C1 segment of cervical spinal cord (tissue), 14 donors: ENCODE measurements around the gene KCNK4.
A peak's percentile ranks its signal among the peaks of the same experiment; 100 is the strongest.

Experiments
- DNase-seq, 14 donors: peaks; one replicate each; lab custom pipeline; 2025; lab: John Stamatoyannopoulos, UW

Gene KCNK4

DNA sequence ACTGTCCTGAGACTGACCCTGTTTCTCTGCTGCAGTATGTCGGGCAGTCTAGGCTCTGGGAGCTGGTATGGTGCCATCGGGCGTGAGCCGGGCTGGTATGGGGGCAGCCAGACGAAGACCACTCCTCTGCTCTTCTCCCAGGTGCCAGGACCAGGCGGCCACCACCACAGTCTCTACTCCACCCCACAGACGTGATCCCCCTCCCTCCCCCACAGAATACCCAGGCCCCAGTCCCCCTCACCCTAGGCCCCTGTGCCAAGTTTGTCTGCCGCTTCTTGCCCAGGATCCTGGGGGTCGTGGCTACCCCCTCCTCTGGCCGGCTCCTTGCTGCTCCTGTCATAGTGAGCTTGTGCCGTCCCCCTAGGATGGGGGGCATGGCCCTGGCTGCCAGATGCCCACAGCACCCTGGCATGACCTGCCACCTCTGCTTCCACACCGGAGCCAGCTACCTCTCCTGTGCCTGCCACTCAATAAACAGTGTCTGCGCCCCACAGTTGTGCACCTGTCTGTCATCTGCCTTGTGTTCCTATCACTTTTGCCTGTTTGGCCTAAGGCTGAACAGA, 2.0 kb upstream of the KCNK4 start:
- DNase-seq: no peak

DNA sequence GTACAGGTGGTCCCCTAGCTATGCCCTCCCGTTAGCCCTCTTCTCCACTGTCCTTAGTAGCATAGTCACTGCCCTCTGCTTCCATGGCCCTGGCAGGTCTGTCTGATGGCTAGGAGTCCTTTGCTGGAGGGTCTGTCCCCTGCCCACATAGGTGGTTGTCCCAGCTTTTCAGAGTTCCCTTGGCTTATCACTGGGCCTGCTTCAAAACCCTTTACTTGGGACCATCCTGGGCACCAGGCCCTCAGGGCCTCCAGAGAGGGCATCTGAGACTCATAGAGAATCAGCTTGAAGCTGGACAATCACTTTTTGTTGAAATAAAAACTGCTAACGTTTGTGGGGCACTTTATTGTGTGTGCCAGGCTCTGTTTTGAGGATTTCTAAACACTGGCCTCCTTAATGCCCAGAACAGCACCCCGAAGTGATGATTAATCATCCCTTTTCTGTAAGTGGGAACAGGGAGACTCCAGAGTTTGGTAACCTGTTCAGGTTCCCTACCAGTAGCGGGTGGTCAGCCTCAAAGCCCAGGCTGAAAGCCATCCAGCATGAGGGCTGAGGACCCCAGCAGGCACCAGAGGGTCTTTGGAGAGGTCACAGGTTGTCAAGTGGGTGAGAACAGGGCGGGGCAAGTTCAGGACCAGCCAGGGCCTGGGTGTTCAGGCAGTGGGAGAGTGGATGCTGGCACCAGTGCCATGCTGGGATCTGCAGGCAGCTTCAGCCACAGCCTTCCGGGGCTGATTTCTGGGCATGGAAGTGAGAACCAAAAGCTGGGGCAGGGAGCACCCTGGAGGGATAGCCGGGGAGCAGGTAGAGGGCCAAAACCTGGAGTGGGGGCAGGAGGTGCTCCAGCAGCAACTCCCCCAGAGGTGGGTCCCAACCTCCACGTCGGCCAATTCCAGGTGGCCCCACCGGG, 495 bp upstream of the KCNK4 start:
- no peak for DNase-seq

DNA sequence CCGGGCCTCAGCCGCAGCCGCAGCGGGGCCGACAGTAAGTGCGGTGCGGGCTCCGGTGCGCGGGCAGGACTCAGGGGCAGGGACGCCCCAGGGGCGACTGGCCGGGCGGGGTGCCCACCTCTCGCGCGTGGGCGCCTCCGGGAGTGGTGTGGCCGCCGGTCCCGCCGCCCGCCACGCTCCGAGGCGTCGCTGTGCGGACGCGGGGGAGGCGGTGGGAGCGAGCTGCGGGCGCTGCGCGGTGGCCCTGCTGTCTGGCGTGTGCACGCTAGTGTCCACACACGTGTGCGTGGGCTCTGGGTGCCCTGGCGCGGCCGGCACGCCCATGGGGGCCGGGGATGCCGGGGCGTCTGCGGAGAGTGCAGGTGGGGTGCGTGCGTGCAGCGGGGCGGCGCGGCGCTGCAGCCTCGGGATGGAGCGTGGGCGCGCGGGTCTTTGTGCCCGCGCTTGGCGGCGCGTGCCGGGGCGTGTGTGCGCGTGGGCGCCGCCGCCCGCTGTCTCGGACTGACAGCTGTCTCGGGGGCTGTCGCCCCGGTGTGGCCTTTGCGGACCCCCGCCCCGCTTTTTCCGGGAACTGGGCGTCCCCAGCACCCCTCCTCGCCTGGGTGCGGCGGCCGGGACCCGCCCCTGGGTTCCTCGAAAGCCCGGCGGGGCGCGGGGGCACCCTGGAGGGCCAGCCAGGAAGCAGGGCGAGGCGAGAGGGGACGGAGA, 804 bp downstream of the KCNK4 start:
- DNase-seq: peak in 2 of 14 donors; percentile 13 to 36

DNA sequence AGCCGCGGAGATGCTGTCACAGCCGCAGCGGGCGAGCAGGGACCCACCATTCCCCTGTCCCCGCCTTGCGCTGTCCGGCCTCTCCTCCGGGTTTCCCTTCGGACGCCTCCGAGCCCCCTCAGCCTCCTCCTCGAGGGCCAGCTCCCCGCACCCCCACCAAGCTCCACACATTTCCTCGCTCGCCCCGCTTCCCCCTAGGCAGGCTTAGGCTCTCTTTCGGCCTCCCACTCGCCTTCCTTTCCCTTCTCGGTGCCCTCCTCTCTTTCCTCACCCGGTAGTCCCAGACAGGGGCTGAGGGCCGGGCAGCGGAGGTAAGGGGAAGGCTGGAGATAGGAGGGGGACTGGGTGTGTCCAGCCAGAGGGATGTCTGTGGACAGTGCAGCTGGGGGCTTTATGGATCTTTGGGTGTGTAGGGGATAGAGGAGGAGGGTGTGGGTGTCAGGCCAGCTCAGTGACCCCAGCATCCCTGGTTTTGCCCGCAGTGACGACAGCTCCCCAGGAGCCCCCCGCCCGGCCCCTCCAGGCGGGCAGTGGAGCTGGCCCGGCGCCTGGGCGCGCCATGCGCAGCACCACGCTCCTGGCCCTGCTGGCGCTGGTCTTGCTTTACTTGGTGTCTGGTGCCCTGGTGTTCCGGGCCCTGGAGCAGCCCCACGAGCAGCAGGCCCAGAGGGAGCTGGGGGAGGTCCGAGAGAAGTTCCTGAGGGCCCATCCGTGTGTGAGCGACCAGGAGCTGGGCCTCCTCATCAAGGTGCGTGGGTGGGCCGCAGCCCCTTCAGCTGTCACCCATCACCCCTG, 1.6 kb downstream of the KCNK4 start:
- DNase-seq: no peak

DNA sequence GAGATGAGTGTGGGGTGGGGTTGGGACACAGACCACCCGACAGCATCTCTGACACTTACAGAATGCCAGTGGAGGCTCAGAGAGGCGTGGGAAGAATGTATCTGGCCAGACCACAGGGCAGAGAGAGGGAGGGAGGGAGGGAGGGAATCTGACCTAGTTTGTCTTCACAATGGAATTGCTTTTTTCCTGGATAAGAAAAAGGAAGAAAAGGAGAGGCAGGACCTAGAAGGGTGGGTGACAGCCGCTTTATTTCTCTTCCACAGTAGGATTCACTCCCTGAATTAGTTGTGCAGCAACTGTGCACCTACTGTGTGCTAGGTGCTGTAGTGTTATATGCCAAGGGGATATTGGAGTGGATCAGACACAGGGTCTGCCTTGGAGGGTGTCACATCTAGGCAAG, 3.7 kb downstream of the KCNK4 start:
- DNase-seq: peak in 1 of 14 donors; percentile 54

DNA sequence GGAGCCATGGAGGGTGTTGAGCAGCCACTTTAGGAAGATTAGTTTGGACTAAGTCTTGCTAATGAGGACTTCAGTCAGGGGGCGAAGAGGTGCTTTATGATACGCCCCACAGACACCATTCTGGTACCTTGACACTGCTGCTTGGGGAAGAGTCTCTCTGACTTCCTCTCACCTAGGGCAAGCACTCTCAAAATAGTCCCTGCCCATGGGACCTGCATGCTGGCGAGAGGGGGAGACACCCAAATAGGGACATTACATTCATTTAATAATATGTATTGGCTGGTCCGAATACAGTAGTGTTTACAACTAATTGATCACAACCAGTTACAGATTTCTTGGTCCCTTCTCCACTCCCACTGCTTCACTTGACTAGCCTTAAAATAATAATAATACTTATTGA, 4.7 kb downstream of the KCNK4 start:
- DNase-seq: no peak

DNA sequence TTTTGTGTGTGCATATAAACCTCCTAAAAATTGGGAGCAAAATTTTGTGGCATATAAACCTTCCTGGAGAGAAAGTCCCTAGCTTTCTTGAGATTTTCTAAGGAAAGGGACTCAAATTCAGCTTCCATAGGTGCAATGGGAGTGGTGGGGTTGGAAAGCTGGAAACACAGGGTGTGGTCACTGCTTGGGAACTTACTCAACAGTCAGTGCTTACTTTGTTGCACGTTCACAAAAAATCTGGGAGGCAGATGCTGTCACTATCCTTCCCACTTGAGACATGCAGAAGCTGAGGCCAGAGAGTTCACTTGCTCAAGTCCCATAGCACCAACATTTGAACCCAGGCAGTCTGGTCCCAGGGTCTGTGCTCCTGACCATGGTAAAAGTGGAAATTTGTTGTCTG, 5.1 kb downstream of the KCNK4 start:
- no peak for DNase-seq

DNA sequence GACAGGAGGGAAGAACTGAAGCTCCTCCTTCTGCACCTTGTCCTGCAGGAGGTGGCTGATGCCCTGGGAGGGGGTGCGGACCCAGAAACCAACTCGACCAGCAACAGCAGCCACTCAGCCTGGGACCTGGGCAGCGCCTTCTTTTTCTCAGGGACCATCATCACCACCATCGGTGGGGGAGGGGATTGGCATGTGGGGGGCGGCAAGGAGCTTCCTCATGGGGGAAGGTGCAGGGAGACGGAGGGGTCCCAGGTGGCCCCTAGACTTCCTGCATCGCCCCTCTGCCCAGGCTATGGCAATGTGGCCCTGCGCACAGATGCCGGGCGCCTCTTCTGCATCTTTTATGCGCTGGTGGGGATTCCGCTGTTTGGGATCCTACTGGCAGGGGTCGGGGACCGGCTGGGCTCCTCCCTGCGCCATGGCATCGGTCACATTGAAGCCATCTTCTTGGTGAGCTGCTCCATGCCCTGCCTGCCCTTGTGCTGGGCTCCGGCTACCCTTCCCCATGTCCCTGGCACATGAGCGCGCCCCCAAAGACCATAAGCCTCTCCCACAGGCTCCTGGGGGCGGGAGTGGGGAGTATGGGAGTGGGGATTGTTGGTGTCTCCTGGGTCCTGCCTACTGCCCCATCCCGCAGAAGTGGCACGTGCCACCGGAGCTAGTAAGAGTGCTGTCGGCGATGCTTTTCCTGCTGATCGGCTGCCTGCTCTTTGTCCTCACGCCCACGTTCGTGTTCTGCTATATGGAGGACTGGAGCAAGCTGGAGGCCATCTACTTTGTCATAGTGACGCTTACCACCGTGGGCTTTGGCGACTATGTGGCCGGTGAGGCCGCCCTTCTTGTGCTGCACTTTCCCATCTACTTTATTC, 6.0 kb downstream of the KCNK4 start:
- no peak for DNase-seq

DNA sequence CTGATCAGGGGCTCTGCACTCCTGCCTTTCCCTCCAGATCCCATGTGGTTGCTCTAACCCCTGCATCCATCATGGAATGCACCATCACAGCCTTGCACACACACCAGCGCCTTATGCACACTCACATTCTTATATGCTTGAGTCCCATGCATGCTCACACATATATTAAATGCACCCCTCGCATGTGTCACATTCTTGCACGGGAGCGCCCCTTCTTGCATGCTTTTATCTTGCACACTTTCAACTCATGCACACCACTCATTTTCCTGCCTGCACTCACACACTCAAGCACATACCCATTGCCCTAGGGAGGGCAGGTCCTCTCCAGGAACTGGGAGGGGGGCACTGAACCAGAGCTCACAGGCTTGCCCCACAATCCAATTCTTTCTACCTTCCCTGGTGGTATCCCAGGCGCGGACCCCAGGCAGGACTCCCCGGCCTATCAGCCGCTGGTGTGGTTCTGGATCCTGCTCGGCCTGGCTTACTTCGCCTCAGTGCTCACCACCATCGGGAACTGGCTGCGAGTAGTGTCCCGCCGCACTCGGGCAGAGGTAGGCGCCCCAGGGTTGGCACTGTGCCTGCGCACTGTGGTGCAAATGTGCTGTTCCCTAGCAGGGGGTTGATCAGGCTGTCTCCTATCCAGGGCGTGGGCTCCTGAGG, 6.7 kb downstream of the KCNK4 start:
- DNase-seq: no peak

DNA sequence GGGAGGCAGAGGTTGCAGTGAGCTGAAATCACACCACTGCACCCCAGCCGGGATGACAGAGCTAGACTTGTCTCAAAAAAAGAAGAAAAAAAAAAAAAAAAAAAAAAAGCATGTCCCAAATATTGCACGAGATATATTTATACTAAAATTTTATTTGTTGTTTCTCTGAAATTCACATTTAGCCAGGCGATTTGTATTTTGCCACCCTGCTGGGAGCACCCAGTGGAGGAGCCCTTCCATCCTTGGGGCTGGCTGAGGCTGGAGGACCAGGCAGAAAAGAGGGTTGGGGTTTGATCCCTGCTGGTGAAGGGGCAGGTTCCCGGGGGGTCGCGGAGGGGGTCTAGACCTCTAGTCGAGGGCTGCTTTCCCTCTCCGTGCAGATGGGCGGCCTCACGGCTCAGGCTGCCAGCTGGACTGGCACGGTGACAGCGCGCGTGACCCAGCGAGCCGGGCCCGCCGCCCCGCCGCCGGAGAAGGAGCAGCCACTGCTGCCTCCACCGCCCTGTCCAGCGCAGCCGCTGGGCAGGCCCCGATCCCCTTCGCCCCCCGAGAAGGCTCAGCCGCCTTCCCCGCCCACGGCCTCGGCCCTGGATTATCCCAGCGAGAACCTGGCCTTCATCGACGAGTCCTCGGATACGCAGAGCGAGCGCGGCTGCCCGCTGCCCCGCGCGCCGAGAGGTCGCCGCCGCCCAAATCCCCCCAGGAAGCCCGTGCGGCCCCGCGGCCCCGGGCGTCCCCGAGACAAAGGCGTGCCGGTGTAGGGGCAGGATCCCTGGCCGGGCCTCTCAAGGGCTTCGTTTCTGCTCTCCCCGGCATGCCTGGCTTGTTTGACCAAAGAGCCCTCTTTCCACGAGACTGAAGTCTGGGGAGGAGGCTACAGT, 8.1 kb downstream of the KCNK4 start:
- DNase-seq: peak in 12 of 14 donors; percentile 21 to 79 (median 62)

DNA sequence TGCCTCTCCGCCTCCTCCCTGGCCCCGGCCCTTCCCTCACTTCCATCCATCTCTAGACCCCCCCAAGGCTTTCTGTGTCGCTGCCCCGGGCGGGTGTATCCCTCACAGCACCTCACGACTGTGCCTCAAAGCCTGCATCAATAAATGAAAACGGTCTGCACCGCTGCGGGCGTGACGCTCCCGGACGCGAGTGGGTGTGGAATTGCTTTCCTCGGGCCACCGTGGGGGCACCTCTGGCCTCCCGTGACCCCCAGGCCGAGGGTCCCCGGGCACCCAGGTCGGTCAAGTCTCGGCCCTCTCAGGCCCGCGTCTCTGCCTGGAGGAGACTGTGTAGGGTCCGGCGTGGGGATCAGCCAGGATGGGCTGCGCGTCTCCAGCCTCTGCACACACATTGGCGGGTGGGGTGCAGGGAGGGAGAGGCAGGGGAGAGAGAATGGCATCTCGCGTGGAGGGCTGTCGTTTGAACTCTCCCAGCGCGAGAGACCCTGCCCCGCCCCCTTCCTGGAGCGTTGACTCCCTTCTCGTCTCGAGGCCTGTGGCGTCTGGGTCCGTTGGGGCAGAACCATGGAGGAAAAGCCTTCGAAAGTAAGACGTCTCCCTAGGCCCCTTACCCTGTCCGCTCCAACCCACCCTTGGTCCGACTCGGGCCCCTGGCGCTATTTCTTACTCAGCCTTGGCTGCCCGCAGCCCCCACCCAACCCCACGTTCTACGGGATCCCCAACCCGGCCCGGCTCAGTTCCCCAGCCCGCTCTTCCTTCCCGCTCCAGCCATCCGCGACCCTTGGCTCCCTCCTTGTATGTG, 8.9 kb downstream of the KCNK4 start, which contains the start of gene CATSPERZ:
Gene CATSPERZ (plus strand): TSS at position 512 of the 802 bp plus-strand sequence. CDS start 53 bp downstream, at position 565.
- DNase-seq: peak in 1 of 14 donors; percentile 46

DNA sequence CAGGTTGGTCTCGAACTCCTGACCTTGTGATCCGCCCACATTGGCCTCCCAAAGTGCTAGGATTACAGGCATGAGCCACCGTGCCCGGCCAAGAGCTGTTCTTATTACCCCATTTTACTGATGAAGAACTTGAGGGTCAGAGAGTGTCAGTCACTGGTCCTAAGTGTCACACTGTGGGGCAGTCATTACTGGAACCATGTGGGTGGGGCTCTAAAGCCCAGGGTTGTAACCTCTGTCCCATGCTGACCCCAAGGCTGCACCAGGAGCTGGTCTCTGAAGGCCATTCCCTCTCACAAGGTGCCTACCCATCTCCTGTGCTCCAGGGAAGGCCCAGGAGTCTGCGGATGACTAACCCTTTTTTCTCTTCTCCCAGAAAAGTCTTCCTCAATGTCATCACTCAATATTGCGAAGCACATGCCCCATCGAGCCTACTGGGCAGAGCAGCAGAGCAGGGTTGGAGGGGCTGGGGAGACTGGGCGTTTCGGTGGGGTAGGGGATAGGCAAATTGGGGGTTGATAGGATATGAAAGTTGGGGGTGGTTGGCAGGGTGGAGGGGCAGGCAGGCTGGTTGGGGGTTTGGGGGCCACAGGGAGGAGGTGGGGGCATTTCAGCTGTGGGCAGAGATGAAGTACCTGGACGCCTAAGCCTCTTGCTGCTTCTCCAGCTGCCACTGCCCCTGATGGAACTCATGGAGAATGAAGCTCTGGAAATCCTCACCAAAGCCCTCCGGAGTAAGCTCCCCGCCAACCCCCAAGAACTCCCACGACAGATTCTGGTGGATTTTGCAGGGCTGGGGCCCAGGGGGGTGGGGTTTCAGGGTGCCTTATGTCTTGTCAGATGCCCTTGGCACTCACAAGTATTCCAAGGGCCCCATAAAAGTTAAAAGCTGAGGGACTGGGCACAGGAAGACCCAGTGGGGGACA, 12.3 kb downstream of the KCNK4 start:
- no peak for DNase-seq

DNA sequence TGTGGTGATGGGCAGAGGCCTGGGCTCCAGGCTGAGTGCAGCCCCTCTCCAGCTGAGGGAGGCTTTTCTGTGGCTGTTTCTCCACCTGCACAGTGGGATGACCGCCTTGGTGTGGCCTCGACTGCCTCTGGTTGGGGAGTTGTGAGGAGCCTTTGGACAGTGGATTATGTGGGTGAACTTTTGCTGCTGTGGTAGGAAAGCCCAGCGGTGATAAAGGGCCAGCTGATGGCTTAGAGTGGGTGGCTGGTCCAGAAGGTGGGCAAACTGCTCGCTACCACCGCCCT, 12.9 kb downstream of the KCNK4 start:
- DNase-seq: no peak

DNA sequence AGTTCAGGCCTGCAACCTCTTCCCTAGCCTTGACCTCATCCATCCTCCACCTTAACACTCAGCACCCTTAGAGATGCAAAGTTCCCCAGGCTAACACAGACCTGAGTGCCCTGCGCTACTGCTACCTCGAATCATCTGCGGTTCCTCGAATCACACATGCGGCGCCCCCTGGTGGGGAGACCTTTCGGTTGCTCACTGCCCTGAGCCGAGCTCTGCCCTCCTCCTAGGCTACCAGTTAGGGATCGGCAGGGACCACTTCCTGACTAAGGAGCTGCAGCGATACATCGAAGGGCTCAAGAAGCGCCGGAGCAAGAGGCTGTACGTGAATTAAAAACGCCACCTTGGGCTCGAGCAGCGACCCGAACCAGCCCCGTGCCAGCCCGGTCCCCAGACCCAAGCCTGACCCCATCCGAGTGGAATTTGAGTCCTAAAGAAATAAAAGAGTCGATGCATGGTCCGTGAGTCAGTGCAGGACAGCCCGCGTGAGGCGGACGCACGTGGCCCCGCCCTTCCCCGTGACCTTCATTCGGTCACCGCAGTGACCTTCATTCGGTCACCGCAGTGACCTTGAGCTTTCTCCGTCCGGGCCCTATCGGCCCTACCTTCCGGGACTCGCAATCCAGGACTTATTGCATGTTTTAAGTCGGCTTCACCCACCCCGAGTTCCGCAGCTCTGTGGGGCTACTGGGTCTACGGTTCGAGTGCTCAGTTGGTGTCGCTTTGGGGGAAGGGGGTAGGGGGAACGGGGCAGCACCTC, 13.4 kb downstream of the KCNK4 start:
- peak in 12 of 14 donors; percentile 63 to 89 (median 79) for DNase-seq

DNA sequence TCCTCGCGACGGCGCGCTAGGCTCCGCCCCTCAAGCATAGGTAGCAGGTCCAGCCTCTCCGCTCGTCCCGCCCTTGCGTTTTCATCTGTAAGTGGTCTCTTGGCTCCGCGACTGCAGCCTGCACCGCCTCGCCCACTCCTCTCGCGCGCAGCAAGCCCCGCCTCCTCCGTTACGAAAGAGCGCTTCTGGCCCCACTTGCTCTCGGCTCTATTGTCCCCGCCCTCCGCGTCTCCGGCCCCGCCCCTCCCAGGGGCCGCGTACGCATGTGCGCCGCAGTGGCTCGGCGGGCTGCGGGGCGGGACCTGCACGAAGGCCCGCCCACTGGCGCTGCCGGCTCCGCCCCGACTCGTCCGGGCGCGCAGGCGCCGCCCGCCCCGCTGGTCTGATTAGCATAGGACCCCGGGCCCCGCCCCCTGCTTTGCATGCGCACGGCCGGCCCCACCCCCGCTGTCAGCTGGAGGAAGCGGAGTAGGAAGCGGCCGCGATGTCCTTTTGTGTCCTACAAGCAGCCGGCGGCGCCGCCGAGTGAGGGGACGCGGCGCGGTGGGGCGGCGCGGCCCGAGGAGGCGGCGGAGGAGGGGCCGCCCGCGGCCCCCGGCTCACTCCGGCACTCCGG, 14.1 kb downstream of the KCNK4 start, which contains the start of gene ESRRA:
Gene ESRRA (plus strand): TSS at position 450 of the 616 bp plus-strand sequence. CDS start 1,656 bp downstream, outside the sequence.
- peak; percentile 89 to 100 (median 98) for DNase-seq
